Activated T-cell treated with anti-CD3 and anti-CD28 coated beads for 48 hours (primary cell): ENCODE data around the gene ATF7.
"Not testable (repeated sequence)": the region's sequence is repeated elsewhere in the genome, so short reads cannot be mapped to it uniquely, and the experiment has no call there.

Experiments
- DNase-seq: peaks from one replicate; pipeline ENCODE4 v3.0.0-alpha.2; 2020; ENCODE audit warnings: low read depth

Gene ATF7

GRCh38 chr12:53564941-53565340 is 61.2 kb downstream of the ATF7 start:
- no peak for DNase-seq

DNA sequence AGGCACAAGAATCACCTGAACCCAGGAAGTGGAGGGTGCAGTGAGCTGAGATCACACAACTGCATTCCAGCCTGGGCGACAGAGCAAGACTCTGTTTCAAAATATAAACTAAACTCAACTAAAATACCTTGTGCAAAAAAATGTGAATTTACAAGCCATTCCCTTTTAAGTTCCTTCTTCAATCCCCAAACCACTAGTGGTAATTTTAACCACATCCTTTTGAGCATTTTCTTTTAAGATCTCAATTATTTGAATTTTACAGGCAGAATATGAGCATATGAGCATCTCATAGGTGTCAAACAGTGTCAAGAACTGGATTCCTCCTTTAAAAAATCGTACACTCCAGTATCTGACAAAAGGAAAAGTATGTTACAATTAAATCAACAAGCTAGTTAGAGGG is 61.9 kb downstream of the ATF7 start:
- no peak for DNase-seq

DNA sequence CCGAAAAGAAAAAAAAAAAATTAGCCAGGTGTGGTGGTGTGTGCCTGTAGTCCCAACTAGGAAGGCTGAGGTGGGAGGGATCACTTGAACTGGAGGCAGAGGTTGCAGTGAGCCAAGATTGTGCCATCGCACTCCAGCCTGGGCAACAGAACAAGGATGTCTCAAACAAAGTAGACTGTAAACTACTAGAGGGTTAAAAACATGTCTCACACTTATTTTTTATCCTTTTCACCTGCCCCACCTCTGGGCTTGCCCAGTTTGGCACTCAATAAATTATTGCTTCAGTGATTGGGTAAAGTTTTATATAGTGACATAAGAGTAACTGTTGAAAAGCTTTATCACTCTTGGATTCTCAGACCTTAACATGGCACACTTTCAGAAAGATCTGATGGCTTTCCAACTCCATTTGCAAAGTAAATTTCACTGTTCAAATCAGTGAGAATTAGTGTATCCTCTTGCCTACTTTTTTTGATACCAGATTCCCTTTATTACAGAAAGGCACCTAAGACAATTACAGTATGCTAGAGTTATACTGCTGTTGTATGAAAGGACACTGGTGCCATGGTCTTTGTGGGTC is 62.6 kb downstream of the ATF7 start:
- DNase-seq = no peak

DNA sequence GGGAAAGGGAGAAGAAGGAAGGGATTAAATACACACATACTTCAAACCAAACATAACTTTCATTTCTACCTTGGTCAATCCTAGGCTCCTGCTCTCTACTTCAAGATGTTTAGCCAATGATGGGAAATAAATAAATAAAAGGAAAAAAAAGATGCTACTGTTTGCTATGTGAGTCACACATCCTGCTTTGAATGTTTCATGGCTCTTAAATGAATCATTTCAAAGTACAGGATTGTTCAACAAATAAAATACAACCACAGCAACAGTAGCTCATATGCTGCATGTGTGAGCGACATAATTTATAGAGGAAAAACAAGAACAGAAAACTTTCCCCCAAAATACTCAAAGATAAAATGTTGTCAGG is 64.6 kb downstream of the ATF7 start:
- no peak for DNase-seq

DNA sequence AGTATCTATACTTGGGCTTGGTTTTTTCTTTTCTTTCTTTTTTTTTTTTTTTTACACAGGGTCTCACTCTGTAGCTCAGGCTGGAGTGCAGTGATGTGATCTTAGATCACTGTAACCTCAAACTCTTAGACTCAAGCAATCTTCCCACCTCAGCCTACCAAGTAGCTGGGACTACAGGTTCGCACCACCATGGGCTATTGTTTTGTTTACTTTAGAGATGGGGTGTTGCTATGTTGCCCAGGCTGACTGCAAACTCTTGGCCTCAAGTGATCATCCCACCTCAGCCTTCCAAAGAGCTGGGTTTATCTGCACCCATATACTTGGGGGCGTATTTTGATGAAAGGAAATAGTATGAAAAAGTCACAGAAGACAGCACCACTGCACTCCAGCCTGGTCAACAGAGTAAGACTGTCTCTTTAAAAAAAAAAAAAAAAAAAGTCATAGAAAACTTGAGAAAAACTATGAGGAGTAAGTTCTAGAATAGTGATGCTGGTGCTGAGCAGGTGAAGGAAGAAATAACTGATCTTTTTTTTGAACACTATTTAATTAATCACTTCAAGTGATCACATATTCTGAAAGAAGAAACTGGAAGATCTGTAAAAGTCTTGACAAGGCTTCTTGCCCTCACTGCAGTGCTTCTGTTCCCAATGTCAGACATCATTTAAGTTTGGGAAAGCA is 65.1 kb downstream of the ATF7 start:
- no peak for DNase-seq

- DNase-seq = no peak
These were observed 65.8 kb downstream of the ATF7 start for GRCh38 chr12:53560351-53560750.

DNA sequence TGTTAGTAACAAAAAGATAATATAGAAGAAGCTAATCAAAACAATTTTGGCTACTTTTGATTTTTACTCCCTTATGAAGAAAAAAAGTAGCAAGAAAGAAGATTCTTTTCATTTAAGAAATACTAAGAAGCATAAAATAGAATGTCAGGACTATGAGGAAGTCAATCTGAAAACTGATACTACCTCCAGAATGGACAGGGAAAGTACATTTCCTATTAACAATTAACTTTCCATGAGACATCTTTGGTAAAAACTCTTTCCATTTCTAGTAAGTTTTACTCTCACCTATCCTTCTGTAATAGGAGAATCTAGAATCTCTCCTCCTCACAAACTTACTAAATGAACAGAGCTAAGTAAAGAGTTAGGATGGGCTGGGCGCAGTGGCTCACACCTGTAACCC is 67.6 kb downstream of the ATF7 start:
- DNase-seq = no peak

DNA sequence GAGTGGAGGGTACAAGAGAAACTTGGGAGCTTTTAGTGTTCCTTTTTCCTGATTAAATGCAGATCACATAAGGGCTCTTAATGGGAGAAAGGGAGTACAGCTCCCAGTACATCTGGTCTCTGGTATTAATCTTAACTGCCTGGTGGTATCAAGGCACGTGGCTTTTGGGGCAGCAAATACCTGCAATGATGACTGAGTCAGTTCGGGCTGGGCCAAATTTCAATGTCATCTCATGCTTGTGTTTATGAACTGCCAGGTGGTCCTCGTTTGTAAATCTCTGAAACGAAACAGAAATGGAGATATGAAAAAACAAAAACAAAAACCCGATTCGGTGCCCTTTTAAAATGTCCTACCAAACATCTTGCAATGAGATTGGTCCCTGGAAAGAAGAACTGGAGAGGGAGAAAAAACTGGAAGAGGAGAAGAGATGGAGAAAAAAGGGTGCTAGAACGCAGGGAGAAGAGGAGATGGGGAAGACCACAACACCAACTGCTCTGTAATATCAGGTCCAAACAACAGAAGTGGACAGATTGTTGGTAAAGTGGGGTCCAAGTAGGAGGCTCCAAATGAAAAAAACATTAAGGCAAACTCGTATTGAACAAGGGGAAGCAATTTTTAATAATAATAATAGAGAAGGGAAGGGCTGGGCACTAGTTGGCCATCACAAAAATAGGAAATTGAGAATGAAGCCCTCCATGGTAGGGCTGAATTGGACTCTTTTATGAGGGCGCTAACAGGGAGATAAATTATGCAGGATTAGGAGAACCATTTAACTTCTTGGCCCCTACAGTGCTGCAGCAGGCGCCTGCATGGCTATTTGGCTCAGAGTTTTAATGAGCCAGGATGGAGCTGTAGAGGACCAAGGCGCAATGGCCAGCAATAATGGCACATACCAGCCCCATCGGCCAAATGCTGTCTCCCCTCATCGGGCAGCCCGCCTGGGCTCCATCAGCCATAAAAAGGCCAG is 73.5 kb downstream of the ATF7 start:
- no peak for DNase-seq

DNA sequence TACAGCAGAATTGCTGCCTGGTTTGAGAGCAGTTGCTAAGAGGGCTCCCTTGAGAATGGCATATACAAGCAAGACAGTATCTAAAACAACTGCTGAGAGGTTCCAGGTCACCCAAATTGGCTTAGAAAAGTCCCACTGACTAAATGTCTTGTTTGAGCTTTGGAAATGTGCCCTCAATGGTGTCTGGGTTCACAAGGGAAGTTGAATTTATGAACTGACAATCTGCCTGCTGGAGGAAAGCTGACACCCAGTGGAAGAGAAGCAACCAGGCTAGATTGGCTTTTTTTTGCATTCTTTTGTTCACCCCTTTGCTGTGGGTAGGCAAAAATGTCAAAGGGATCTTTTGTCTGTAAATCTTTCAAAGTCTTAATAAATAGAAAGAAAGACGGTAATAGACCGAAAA is 74.3 kb downstream of the ATF7 start:
- DNase-seq = no peak

- DNase-seq = no peak
These were observed 75.6 kb downstream of the ATF7 start for GRCh38 chr12:53550595-53550994.

DNA sequence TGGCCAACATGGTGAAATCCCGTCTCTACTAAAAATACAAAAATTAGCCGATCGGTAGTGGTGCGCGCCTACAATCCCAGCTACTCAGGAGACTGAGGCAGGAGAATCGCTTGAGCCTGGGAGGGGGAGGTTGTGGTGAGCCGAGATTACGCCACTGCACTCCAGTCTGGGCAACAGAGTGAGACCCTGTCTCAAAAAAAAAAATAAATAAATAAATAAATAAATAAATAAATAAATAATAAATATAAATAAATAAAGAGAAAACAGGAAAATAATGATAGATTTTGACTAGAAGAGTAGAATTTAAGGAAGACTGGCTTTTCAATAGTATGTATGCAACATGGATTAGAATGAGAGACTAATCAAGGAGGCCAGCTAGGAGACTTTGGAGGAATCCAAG is 76.1 kb downstream of the ATF7 start:
- not testable (repeated sequence) for DNase-seq

GRCh38 chr12:53548354-53548753 is 77.8 kb downstream of the ATF7 start:
- DNase-seq = not testable (repeated sequence)

- DNase-seq = peak; percentile 28
These were observed 82.6 kb downstream of the ATF7 start for GRCh38 chr12:53543539-53543938.

DNA sequence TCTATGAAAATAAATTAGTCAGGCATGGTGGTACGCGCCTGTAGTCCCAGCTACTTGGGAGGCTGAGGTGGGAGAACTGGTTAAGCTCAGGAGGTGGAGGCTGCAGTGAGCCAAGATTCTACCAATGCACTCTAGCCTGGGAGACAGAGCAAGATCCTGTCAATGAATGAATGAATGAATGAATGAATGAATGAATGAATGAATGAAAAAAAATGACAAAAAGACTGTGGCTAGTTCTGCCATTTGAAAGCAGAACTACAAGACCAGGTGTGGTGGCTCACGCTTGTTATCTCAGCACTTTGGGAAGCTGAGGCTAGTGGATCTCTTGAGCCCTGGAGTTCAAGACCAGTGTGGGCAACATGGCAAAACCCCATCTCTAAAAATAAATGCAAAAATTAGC is 86.7 kb downstream of the ATF7 start:
- no peak for DNase-seq

DNA sequence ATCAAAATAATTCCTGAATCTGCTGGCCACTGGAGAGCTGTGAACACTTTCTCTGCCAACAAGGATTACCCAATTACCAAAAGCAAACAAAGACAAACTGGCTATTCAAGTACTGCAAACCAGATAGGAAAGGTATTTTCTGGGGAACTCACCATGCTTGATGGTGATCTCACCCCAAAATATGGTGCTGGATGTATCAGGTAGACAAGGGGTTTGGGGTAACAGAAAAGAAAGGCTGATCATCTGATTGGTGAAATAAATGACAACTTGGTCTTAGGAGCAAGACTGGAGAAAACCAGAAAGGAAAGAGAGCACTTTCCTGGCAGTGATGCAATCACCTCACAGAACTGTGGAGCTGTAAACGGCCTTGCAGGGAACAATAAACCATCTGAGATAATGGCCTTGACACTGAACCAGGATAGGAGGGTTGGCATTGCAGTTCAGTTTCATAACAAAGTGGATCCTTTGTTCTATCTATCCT is 87.9 kb downstream of the ATF7 start:
- DNase-seq = no peak

- no peak for DNase-seq
These were observed 89.2 kb downstream of the ATF7 start for GRCh38 chr12:53536962-53537361.

- DNase-seq = no peak
These were observed 92.7 kb downstream of the ATF7 start for GRCh38 chr12:53533471-53533870.

GRCh38 chr12:53532524-53533445 is 93.4 kb downstream of the ATF7 start:
- no peak for DNase-seq

DNA sequence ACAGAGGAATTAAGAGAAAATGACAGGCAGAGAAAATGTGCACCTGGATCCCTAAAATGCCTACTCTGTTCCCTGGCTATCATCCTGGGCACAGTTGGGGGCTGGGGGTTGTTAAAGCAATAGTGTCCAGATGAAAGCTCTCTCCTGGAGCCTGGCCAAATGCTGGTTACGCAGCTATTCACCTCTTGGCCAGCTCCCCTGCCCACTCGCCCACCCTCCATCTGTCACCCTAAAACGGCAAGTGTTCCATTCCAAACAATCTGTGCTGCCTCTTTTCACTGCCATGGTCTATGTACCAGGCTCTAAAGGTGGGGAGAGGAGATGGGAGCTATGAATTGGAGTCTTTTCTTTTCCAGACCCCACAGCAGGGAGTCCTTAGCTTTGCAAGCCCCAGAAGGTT is 94.2 kb downstream of the ATF7 start:
- DNase-seq = no peak

DNA sequence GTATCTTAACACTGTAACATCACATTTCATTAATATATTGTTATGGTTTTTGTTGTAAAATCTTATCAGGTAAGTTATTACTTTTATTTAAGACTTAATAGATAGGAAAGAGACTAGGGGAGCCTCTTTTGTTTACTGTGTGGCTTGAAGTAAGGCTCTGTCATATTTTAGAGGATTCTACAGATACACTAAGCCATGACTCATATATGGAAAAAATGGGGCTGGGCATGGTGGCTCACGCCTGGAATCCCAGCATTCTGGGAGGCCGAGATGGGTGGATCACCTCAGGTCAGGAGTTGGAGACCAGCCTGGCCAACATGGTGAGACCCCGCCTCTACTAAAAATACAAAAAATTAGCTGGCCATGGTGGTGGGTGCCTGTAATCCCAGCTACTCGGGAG is 95.3 kb downstream of the ATF7 start:
- no peak for DNase-seq

- no peak for DNase-seq
These were observed 96.1 kb downstream of the ATF7 start for GRCh38 chr12:53530061-53530460.

GRCh38 chr12:53524476-53524875 is 101.7 kb downstream of the ATF7 start:
- DNase-seq = no peak
